Keratinocyte (primary cell): ENCODE measurements around the gene ACTN4. TPM values are rescaled to one million over a fixed set of nuclear protein-coding genes. Genes with fewer than 3 reads are reported as not detected.

Source experiments
- DNase-seq: peaks from one replicate; pipeline ENCODE4 v3.0.0-alpha.2; 2011; ENCODE audit warnings: low read depth, missing footprints, low spot score
- FAIRE-seq: peaks from 2 replicates; lab custom pipeline; 2011; peaks lifted over from hg19 to GRCh38; lab: Jason Lieb, UNC
- H2AFZ ChIP-seq: 2 replicates; pipeline ENCODE4 v1.6.0; 2012; ENCODE audit warnings: low read length, control low read depth, inconsistent platforms; ENCODE audit not compliant: control insufficient read depth
- H3K27ac ChIP-seq: 2 replicates; pipeline ENCODE4 v1.5.1; 2011; ENCODE audit warnings: low read length; ENCODE audit not compliant: control insufficient read depth, insufficient read depth
- H3K27me3 ChIP-seq: 3 replicates; pipeline ENCODE4 v1.6.0; 2011; ENCODE audit warnings: low read length; ENCODE audit not compliant: control insufficient read depth, insufficient read depth; ENCODE audit errors: extremely low read depth
- H3K36me3 ChIP-seq, 2 experiments: 2 replicates in 1 of 2; 3 replicates in 1 of 2; pipeline ENCODE4 v1.5.1; 2011; ENCODE audit warnings: low read length in 2 of 2, mild to moderate bottlenecking in 1 of 2; ENCODE audit not compliant: control insufficient read depth in 2 of 2, insufficient read depth in 2 of 2; ENCODE audit errors: extremely low read depth in 1 of 2
- H3K4me1 ChIP-seq: 3 replicates; pipeline ENCODE4 v1.5.1; 2011; ENCODE audit warnings: low read length; ENCODE audit not compliant: control insufficient read depth, insufficient read depth; ENCODE audit errors: extremely low read depth
- H3K4me2 ChIP-seq: 3 replicates; pipeline ENCODE4 v1.6.0; 2011; ENCODE audit warnings: low read depth, low read length; ENCODE audit not compliant: control insufficient read depth, insufficient read depth; ENCODE audit errors: extremely low read depth
- H3K4me3 ChIP-seq, 3 experiments: fragments of 200-600 bp in 1 of 3; sonication (generic) in 1 of 3; 2 replicates in 2 of 3; 3 replicates in 1 of 3; pipeline ENCODE4 v1.5.1; 2011 to 2016; ENCODE audit warnings: low read length in 3 of 3, mild to moderate bottlenecking in 3 of 3, control low read depth in 2 of 3, inconsistent platforms in 1 of 3, low read depth in 1 of 3, mixed read lengths in 1 of 3, mixed run types in 1 of 3, moderate library complexity in 1 of 3; ENCODE audit not compliant: control insufficient read depth in 2 of 3, insufficient read depth in 2 of 3; ENCODE audit errors: extremely low read depth in 1 of 3
- H3K79me2 ChIP-seq: 2 replicates; pipeline ENCODE4 v1.6.0; 2012; ENCODE audit warnings: low read length; ENCODE audit not compliant: control insufficient read depth, insufficient read depth
- H3K9ac ChIP-seq: 3 replicates; pipeline ENCODE4 v1.6.0; 2011; ENCODE audit warnings: low read length; ENCODE audit not compliant: control insufficient read depth, insufficient read depth; ENCODE audit errors: extremely low read depth
- H3K9me1 ChIP-seq: 3 replicates; pipeline ENCODE4 v1.6.0; 2011; ENCODE audit warnings: low read length; ENCODE audit not compliant: control insufficient read depth, insufficient read depth; ENCODE audit errors: extremely low read depth
- H3K9me3 ChIP-seq: 2 replicates; pipeline ENCODE4 v1.5.1; 2012; ENCODE audit warnings: low read depth, low read length; ENCODE audit not compliant: control insufficient read depth
- H4K20me1 ChIP-seq: 3 replicates; pipeline ENCODE4 v1.6.0; 2011; ENCODE audit warnings: low read length; ENCODE audit not compliant: control insufficient read depth, insufficient read depth; ENCODE audit errors: extremely low read depth
- EZH2 ChIP-seq: IDR thresholded peaks from one replicate; pipeline ENCODE4 v1.6.1; 2012; ENCODE audit warnings: inconsistent platforms, mild to moderate bottlenecking, low read length, moderate library complexity
- dilution Hi-C: fragments of 300-500 bp; cut with MboI; formaldehyde crosslinking; loops from one replicate; pipeline ENCODE4 v1.7.0; 2020; ENCODE audit warnings: low sequenced_read_pairs; ENCODE audit not compliant: extremely low pct_ligation_motif_present
- polyA plus RNA-seq, 5 experiments: library from polyadenylated mRNA; depleted of rRNA in 3 of 5; stranded (reverse) in 3 of 5; stranded (forward) in 1 of 5; unstranded in 1 of 5; fragments of >200 nt; gene quantifications; 1 replicate in 1 of 5; 2 replicates in 3 of 5; 3 replicates in 1 of 5; pipeline versions ENCODE4 v1.2.1 to v1.2.3, GENCODE V29; 2011 to 2012; ENCODE audit warnings: missing spikeins in 2 of 5, low read depth in 1 of 5, low replicate concordance in 1 of 5
- TF ChIP-seq, protein P1 (sequence below), 3 experiments: IDR thresholded peaks in 1 of 3; conservative IDR thresholded peaks in 1 of 3; optimal IDR thresholded peaks in 1 of 3; 2 replicates in 2 of 3; 3 replicates in 1 of 3; pipeline versions ENCODE3 to v1.5.1; 2011; ENCODE audit warnings: low read length in 3 of 3, mild to moderate bottlenecking in 3 of 3, moderate library complexity in 2 of 3, control low read depth in 1 of 3, inconsistent platforms in 1 of 3; ENCODE audit not compliant: insufficient read depth in 2 of 3; ENCODE audit errors: extremely low read depth in 1 of 3

ACTN4 gene
- polyA plus RNA-seq, 1 donor (not counting 4 experiments of a cell fraction or from before 2014, with no cell fraction given): 463 TPM

DNA sequence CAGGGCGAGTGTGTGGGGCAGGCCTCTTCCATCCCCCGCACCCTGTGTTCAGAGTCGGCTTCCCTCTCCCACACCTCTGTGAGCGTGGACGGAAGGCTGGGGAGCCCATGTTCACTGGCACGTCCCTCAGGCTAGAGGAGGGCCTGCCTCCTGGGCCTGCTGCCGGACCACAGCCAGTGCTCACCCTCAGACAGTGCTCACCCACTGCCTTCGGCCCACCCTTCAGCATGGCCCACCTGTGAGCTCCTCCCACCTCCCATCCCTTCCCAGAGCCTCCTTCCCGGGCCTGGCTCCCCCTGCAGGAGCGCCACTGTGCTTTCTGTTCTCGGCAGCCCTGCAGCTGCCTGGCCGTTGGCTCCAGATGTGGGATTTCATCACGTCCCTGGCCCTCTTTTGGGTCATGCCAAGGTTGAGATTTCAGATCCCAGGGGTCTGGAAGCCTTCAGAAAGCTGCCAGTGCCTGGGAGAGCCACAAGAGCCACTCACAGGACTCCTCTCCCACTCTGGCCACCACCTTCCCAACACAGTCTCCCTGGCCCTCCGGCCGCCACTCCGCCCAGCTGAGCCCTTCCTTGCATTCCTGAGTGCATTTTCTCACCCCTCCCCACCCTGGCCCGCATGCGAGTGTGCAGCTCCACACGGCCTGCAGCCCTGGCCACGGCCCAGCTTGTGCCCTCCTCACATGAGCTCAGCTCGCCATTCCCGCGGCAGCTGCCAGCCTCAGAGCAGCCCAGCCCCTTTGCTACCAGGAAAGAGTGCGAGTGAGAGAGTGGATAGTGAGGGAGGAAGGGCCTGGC, 71.5 kb downstream of the ACTN4 start:
- peaks cover 3% of the 10 kb centered on the region for H3K9me1 ChIP-seq
- H3K36me3 ChIP-seq: peaks cover 74 to 79% of the 10 kb centered on the region in 2 experiments
- H3K4me2 ChIP-seq: no peak overlapping the region
- H4K20me1 ChIP-seq: peaks cover 4% of the 10 kb centered on the region
- H3K79me2 ChIP-seq: peaks cover 44% of the 10 kb centered on the region
- H3K9me3 ChIP-seq: no peaks in the 10 kb centered on the region
- no peaks in the 10 kb centered on the region for H3K27me3 ChIP-seq
- FAIRE-seq (no peak), DNase-seq (no peak)
- no peak overlapping the region for H3K9ac ChIP-seq
- peaks cover 8% of the 10 kb centered on the region for H3K4me1 ChIP-seq
- no peak overlapping the region for H2AFZ ChIP-seq
- TF ChIP-seq, protein P1, sequence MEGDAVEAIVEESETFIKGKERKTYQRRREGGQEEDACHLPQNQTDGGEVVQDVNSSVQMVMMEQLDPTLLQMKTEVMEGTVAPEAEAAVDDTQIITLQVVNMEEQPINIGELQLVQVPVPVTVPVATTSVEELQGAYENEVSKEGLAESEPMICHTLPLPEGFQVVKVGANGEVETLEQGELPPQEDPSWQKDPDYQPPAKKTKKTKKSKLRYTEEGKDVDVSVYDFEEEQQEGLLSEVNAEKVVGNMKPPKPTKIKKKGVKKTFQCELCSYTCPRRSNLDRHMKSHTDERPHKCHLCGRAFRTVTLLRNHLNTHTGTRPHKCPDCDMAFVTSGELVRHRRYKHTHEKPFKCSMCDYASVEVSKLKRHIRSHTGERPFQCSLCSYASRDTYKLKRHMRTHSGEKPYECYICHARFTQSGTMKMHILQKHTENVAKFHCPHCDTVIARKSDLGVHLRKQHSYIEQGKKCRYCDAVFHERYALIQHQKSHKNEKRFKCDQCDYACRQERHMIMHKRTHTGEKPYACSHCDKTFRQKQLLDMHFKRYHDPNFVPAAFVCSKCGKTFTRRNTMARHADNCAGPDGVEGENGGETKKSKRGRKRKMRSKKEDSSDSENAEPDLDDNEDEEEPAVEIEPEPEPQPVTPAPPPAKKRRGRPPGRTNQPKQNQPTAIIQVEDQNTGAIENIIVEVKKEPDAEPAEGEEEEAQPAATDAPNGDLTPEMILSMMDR (optimal IDR thresholded peaks at IDR 0.05 in 1 of 3, IDR thresholded peaks at IDR 0.05 in 1 of 3, conservative IDR thresholded peaks at IDR 0.05 in 1 of 3; ENCODE audit: extremely low read depth in 1 of 3, insufficient read depth in 2 of 3, low read length in 3 of 3): peak; percentile 34 to 60 (median 48)
- no peak for TF ChIP-seq EZH2
- no peak overlapping the region for H3K27ac ChIP-seq
- dilution Hi-C loops: no loop called here
- no peak overlapping the region for H3K4me3 ChIP-seq

- dilution Hi-C loops: no loop called here
- no peak for FAIRE-seq
- Histone ChIP-seq H3K36me3 (peaks cover 74 to 77% of the 10 kb centered on the region in 2 experiments), H3K9me1 (peaks cover 3% of the 10 kb centered on the region), H3K79me2 (peaks cover 35% of the 10 kb centered on the region), H4K20me1 (peaks cover 4% of the 10 kb centered on the region), H3K27me3 (no peaks in the 10 kb centered on the region), H3K9me3 (no peaks in the 10 kb centered on the region), H2AFZ (no peak overlapping the region), H3K4me2 (no peak overlapping the region), H3K9ac (no peak overlapping the region), H3K27ac (no peak overlapping the region), H3K4me1 (peaks cover 8% of the 10 kb centered on the region), H3K4me3 (no peak overlapping the region)
- TF ChIP-seq EZH2: no peak
- TF ChIP-seq, protein P1 (optimal IDR thresholded peaks at IDR 0.05 in 1 of 3, IDR thresholded peaks at IDR 0.05 in 1 of 3, conservative IDR thresholded peaks at IDR 0.05 in 1 of 3; ENCODE audit: extremely low read depth in 1 of 3, insufficient read depth in 2 of 3, low read length in 3 of 3): no peak
- no peak for DNase-seq
Observed at GRCh38 chr19:38719761-38720558, 72.5 kb downstream of the ACTN4 start.
